SU-DHL-6 (cell line): ENCODE data around the gene PLEKHD1.

Experiments used
- H2AFZ ChIP-seq: fragments of 200-600 bp; sonication (generic); 2 replicates; pipeline ENCODE4 v1.6.1; 2014; ENCODE audit warnings: low read depth, mild to moderate bottlenecking, moderate library complexity, mixed read lengths, antibody characterized with exemption, low read length; ENCODE audit not compliant: severe bottlenecking
- H3F3A ChIP-seq: fragments of 200-600 bp; shearing (Covaris generic); 2 replicates; pipeline ENCODE4 v1.6.0; 2016; ENCODE audit warnings: antibody characterized with exemption, mild to moderate bottlenecking; ENCODE audit not compliant: insufficient read depth
- H3K27ac ChIP-seq: fragments of 200-600 bp; sonication (generic); 2 replicates; pipeline ENCODE4 v1.5.1; 2016; ENCODE audit warnings: low read depth, mild to moderate bottlenecking, low read length, moderate library complexity, mixed read lengths
- H3K27me3 ChIP-seq: fragments of 200-600 bp; sonication (generic), shearing (Covaris generic); 2 replicates; pipeline ENCODE4 v1.6.0; 2014; ENCODE audit warnings: mild to moderate bottlenecking, low read length
- H3K36me3 ChIP-seq: fragments of 200-600 bp; sonication (generic); 2 replicates; pipeline ENCODE4 v1.6.1; 2014; ENCODE audit warnings: mild to moderate bottlenecking, low read length, mixed read lengths
- H3K4me2 ChIP-seq: fragments of 300-600, 200-600 bp; shearing (Covaris generic), sonication (generic); 2 replicates; pipeline ENCODE4 v1.6.0; 2014; ENCODE audit warnings: low read length, low read depth, mild to moderate bottlenecking; ENCODE audit not compliant: poor library complexity, severe bottlenecking
- H3K4me3 ChIP-seq: fragments of 200-600 bp; sonication (generic); 2 replicates; pipeline ENCODE4 v1.5.1; 2014; ENCODE audit warnings: antibody characterized with exemption, low read length, mild to moderate bottlenecking, mixed read lengths; ENCODE audit not compliant: insufficient read depth, poor library complexity, severe bottlenecking
- H3K79me2 ChIP-seq: fragments of 200-600 bp; sonication (generic); 2 replicates; pipeline ENCODE4 v1.6.1; 2014; ENCODE audit warnings: mild to moderate bottlenecking, low read length, moderate library complexity; ENCODE audit not compliant: insufficient read depth
- H3K9ac ChIP-seq: fragments of 200-600 bp; sonication (generic); 2 replicates; pipeline ENCODE4 v1.7.0; 2014; ENCODE audit warnings: mild to moderate bottlenecking, low read length
- H3K9me2 ChIP-seq: fragments of 200-600 bp; sonication (generic); replicated peaks from 2 replicates; pipeline ENCODE4 v1.6.1; 2014; ENCODE audit warnings: low read length; ENCODE audit not compliant: insufficient read depth
- H3K9me3 ChIP-seq: fragments of 200-600 bp; sonication (generic); 2 replicates; pipeline ENCODE4 v1.6.1; 2014; ENCODE audit warnings: low read length, mixed read lengths; ENCODE audit not compliant: insufficient read depth
- H4K20me1 ChIP-seq: fragments of 200-600 bp; sonication (generic); 2 replicates; pipeline ENCODE4 v1.6.1; 2014; ENCODE audit warnings: low read depth, mild to moderate bottlenecking, antibody characterized with exemption, low read length, moderate library complexity, mixed read lengths
- CTCF ChIP-seq: fragments of 200-600 bp; sonication (generic); IDR thresholded peaks from one replicate; pipeline ENCODE4 v1.5.1; 2017; ENCODE audit warnings: antibody characterized with exemption, mild to moderate bottlenecking, low read length, moderate library complexity; ENCODE audit not compliant: insufficient read depth, poor library complexity, severe bottlenecking
- EZH2phosphoT487 ChIP-seq: fragments of 200-600 bp; sonication (generic), shearing (Covaris generic); conservative IDR thresholded peaks from 2 replicates; pipeline ENCODE4 v1.6.1; 2018; ENCODE audit warnings: mild to moderate bottlenecking, antibody characterized with exemption, low read length, moderate library complexity, mixed read lengths

The PLEKHD1 gene

GRCh38 chr14:69573831-69574262, 89.3 kb downstream of the PLEKHD1 start:
- Histone ChIP-seq H3K4me2 (no peak overlapping the region), H3K4me3 (no peak overlapping the region), H4K20me1 (no peaks in the 10 kb centered on the region), H3K36me3 (no peaks in the 10 kb centered on the region), H3K27ac (no peak overlapping the region), H3F3A (no peaks in the 10 kb centered on the region), H3K79me2 (no peaks in the 10 kb centered on the region), H3K9me3 (no peaks in the 10 kb centered on the region), H3K9ac (no peak overlapping the region), H2AFZ (no peak overlapping the region), H3K27me3 (no peaks in the 10 kb centered on the region), H3K9me2 (no peaks in the 10 kb centered on the region)
- TF ChIP-seq CTCF (no peak), EZH2phosphoT487 (no peak)

GRCh38 chr14:69574263-69574953, 89.9 kb downstream of the PLEKHD1 start, which contains the start of gene CCDC177:
TSS of gene CCDC177 (minus strand) at chr14:69574871. CDS start at chr14:69573622, 1,249 bp downstream.
- H3K36me3 ChIP-seq: no peaks in the 10 kb centered on the region
- no peak within 1 kb of the TSS for H3K4me3 ChIP-seq
- H2AFZ ChIP-seq: no peak within 1 kb of the TSS
- H3K27me3 ChIP-seq: no peaks in the 10 kb centered on the region
- H3K4me2 ChIP-seq: peak within 1 kb of the TSS; percentile 23
- no peaks in the 10 kb centered on the region for H3K79me2 ChIP-seq
- H3K9me2 ChIP-seq: no peaks in the 10 kb centered on the region
- peak; percentile 97 for TF ChIP-seq CTCF
- TF ChIP-seq EZH2phosphoT487: no peak
- H4K20me1 ChIP-seq: no peaks in the 10 kb centered on the region
- no peaks in the 10 kb centered on the region for H3K9me3 ChIP-seq
- no peak within 1 kb of the TSS for H3K27ac ChIP-seq
- H3K9ac ChIP-seq: no peak within 1 kb of the TSS
- H3F3A ChIP-seq: no peaks in the 10 kb centered on the region

GRCh38 chr14:69574954-69575295, 90.4 kb downstream of the PLEKHD1 start:
- Histone ChIP-seq H2AFZ (no peak overlapping the region), H3F3A (no peaks in the 10 kb centered on the region), H4K20me1 (no peaks in the 10 kb centered on the region), H3K27ac (no peak overlapping the region), H3K79me2 (no peaks in the 10 kb centered on the region), H3K4me2 (peak overlapping the region; percentile 23), H3K9me2 (no peaks in the 10 kb centered on the region), H3K36me3 (no peaks in the 10 kb centered on the region), H3K9me3 (no peaks in the 10 kb centered on the region), H3K9ac (no peak overlapping the region), H3K4me3 (no peak overlapping the region), H3K27me3 (no peaks in the 10 kb centered on the region)
- TF ChIP-seq CTCF (no peak), EZH2phosphoT487 (no peak)
